Hepatic stellate cell (primary cell): ENCODE measurements around the gene KRT81.
"Not testable (repeated sequence)": the region's sequence is repeated elsewhere in the genome, so short reads cannot be mapped to it uniquely, and the experiment has no call there.

Experiments
- DNase-seq: peaks from one replicate; pipeline ENCODE4 v3.0.0; 2011; ENCODE audit warnings: low spot score

The KRT81 gene

DNA sequence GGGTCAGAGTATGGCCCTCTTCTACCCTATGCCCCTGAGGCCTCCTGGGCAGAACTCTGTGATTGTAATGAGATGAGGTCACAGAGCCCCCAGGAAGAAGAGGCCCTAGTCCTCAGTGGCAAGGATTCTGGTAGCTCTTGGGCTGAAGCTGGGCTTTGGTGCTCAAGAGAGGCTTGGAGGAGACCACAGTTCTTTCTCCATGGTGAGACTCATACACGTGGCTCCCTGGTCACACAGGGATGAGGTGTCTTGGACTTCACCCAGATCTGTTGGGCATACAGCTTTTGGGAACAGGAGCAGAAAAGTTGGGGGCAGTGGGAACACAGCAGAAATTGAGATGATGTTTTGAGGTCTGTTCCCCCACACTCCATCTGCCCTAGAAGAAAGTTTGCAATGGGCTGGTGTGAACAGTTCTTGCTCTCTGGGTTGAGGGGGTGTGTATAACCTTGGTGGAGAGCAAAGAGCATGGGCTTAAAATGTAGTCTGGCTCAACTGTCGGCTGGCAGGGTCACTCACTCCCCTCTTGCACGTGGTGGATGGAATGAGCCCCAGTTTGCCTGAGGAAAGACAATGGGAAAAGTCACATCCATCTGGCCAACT, 16.7 kb downstream of the KRT81 start, which contains the start of gene KRT86:
Gene KRT86, plus strand, starts transcription at position 125 of the 600 bp plus-strand sequence. CDS start 27,272 bp downstream, outside the sequence.
- no peak for DNase-seq

- no peak for DNase-seq
These were observed 20.2 kb downstream of the KRT81 start for GRCh38 chr12:52271158-52271557.

- DNase-seq, result no peak
These were observed 20.7 kb downstream of the KRT81 start for GRCh38 chr12:52270541-52271070.

DNA sequence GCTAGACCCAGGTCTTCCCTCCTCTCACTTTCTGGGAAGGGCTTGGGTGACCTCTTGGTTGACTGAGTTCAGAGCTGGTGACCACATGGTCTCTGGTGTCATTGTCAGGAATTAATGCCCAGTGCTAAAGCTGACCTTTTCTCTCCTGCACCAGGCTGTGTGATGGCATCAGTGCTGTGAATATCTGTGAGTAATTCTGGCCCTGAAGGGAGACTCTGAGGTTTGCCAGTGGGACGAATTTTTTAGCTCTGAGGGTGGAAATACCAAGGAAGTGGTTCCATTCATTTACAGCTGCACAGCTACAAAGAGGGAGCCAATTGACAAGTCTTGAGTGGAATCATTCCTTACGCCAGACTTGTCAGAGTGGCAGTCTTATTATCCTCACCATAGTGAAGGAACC, 23.1 kb downstream of the KRT81 start:
- no peak for DNase-seq

GRCh38 chr12:52267699-52268098, 23.6 kb downstream of the KRT81 start:
- DNase-seq, result no peak

DNA sequence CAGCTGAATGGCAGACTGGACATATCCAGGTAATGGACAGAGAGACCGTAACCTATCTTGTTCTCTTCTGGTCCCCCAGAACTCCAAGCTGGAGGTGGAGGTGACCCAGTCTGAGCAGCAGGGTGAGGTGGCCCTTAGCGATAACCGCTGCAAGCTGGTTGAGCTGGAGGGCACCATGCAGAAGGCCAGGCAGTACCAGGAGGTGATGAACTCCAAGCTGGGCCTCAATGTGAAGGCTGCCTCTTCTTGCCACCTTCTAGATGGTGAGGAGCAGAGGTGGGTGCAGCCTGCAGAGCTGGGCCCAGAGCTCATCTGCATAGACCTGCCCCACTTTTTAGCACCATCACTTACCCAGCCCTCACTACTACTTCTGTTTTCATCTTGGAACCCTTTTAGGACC, 24.1 kb downstream of the KRT81 start:
- no peak for DNase-seq

- DNase-seq, result no peak
These were observed 24.8 kb downstream of the KRT81 start for GRCh38 chr12:52266514-52266913.

DNA sequence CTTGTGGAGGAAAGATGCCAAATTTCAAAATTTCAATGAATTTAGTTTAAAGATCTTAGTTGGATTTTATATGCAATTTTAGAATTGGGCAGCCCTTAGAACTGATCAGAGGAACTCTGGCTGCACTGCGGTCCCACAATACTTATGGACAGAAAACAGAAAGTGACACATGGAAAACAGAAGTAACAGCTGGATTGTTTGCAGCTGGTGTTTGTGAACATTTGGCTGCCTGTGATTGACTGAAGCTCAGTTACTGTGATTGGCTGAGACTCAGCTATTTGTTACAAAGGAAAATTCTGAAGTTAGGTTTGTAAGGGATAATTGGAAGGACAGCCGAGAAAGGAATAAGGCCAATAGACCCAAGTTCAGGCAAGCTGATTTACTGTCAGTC, 26.9 kb downstream of the KRT81 start:
- DNase-seq, result no peak

DNA sequence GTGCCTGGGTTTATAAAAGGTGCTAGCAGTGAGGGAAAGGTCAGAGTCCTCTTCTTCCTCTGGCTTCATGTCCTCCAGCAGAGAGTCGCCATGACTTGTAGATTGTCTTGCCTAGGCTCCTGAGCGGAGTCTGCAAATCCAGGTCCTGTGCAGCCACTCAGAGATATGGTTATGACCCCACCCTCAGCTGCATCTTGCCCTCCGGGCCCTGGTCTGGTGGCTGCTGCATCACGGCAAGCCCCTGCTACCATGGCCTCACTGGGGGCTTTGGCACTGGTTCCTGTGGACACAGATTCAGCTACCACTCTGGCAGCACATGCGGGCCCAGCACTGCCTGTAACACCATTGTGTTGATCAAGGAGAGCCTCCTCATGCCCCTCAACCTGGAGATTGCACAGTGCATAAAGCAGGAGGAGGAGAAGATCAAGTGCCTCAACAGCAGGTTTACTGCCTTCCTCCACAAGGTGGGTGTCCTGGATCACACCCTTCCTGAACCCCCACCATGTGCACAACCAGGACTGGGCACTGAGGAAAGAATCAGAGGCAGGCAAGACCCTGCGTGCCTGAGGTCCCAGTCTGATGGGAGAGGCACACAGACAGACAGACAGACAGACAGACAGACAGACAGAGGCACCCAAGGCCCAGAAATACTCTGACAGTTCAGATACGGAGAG, 27.4 kb downstream of the KRT81 start:
- no peak for DNase-seq

- no peak for DNase-seq
These were observed 29.0 kb downstream of the KRT81 start for GRCh38 chr12:52262286-52262685.

DNA sequence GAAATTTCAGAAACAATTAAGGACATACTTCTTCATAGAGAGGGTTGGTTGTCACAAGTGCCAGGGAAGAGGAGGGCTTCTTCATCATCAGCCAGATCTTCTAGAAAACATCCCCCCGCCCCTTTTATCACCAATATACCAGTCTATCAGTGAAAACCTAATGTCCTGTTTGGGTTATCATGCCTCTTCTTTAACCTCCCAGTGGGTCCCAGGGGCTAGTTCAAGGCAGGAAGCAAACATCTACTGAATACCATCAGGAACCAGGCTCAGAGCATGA, 30.2 kb downstream of the KRT81 start:
- no peak for DNase-seq

GRCh38 chr12:52260361-52261207, 30.8 kb downstream of the KRT81 start:
- DNase-seq, result no peak

GRCh38 chr12:52259657-52260243, 31.6 kb downstream of the KRT81 start:
- DNase-seq, result no peak

GRCh38 chr12:52258335-52258901, 32.9 kb downstream of the KRT81 start:
- no peak for DNase-seq

DNA sequence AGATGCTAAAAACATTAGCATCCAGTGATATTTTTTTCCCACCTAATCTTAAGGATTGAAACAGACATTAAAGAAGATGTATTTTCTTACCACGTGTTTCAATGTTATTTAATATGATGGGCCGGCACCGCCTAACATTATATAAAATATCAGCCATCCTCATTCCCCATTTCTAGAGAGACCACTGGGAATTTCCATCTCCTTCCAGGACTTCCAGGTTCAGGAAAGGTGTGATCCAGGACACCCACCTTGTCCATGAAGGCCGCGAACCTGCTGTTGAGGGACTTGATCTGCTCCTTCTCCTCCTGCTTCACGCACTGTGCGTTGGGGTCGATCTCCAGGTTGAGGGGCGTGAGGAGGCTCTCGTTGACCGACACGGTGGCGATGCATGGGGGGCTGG, 33.4 kb downstream of the KRT81 start:
- not testable (repeated sequence) for DNase-seq

GRCh38 chr12:52257074-52257551, 34.2 kb downstream of the KRT81 start:
- DNase-seq, result no peak

DNA sequence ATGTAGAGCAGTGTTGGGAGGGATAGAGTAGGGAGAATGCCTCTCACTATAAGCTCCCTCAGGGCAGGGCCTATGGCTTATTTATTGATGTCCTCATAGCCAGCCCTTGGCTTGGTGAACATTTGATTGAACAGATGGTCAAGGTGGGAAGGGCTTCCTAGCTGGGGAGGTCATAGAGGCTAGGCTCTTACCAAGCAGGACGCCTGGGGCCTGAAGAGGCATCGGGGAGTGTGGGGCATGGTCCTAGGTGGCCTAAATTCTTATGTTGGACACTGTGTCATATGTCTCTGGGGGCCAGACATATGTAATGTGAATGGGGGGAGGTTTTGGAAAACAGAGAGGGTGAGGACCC, 34.8 kb downstream of the KRT81 start:
- no peak for DNase-seq

- no peak for DNase-seq
These were observed 35.3 kb downstream of the KRT81 start for GRCh38 chr12:52255926-52256583.

DNA sequence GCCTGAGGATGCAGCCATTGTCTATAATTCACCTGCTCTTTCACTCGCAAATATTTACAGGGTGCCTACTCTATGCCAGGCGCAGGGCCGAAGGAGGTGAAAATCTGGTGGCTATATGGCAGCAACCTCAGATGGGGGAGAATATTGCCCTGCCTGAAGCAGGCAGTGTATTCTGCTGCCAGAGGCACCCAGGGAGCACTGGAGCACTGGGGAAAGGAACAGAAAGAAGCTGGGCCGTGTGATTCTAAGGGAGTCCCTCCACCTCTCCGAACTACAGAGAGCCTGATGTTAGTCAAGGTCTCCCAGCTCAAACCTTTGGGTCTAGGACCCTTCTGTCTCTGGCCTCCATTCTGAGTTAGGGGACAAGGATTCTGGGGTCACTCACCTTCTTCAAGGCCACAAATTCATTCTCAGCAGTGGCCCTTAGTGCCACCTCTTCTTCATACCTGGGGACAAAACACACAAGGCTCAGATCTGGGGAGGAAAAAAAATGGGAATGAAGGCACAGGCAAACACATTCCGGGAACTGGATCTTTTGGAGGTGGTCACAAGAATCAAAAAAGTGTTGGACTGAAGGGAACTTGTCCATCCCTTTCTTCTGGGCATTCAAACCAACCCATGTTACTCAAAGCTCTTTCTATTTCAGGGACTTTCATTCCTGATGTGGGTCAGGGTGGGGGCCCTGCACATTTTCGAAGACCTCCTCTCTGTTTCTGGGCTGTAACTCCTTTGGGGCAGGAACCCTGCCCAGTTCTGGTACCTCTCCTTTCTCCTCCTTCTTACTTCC, 36.2 kb downstream of the KRT81 start:
- DNase-seq, result no peak

- no peak for DNase-seq
These were observed 37.0 kb downstream of the KRT81 start for GRCh38 chr12:52254180-52254964.
